ENCODE results near the gene PCDHB8. TPM values are rescaled to one million over a fixed set of nuclear protein-coding genes. Genes with fewer than 3 reads are reported as not detected.
"Not testable (repeated sequence)": the region's sequence is repeated elsewhere in the genome, so short reads cannot be mapped to it uniquely, and the experiment has no call there.

PCDHB8 gene
- polyA plus RNA-seq, 10 donors, result 0.34 to 2.4 (median 1.3) TPM

GRCh38 chr5:141182248-141182647, 4.7 kb downstream of the PCDHB8 start, which contains the start of gene PCDHB16:
PCDHB16 (plus strand) TSS chr5:141182387; CDS start chr5:141182560, 173 bp downstream.
- peak; percentile 9 to 40 (median 27) for DNase-seq

- not testable (repeated sequence) for DNase-seq
Measured at GRCh38 chr5:141184117-141184855, 6.7 kb downstream of the PCDHB8 start.

GRCh38 chr5:141186897-141187512, 9.4 kb downstream of the PCDHB8 start, which contains the start of gene PCDHB9:
PCDHB9 (plus strand) TSS chr5:141187161; CDS start chr5:141187319, 158 bp downstream.
- peak in 1 of 3 donors; percentile 13 for DNase-seq

GRCh38 chr5:141188682-141189081, 11.1 kb downstream of the PCDHB8 start:
- DNase-seq, result not testable (repeated sequence)

- not testable (repeated sequence) for DNase-seq
Measured at GRCh38 chr5:141189131-141189530, 11.5 kb downstream of the PCDHB8 start.

GRCh38 chr5:141192110-141192725, 14.6 kb downstream of the PCDHB8 start, which contains the start of gene PCDHB10:
PCDHB10 (plus strand) TSS chr5:141192353; CDS start chr5:141192553, 200 bp downstream.
- DNase-seq, result peak in 1 of 3 donors; percentile 13

GRCh38 chr5:141194332-141194731, 16.7 kb downstream of the PCDHB8 start:
- not testable (repeated sequence) for DNase-seq

- DNase-seq, result no peak
Measured at GRCh38 chr5:141196363-141196762, 18.8 kb downstream of the PCDHB8 start.

- DNase-seq, result peak in 1 of 3 donors; percentile 7
Measured at GRCh38 chr5:141199359-141200235, 22.0 kb downstream of the PCDHB8 start, which contains the start of gene PCDHB11. PCDHB11 (plus strand) TSS chr5:141199627; CDS start chr5:141199775, 148 bp downstream.

- not testable (repeated sequence) for DNase-seq
Measured at GRCh38 chr5:141201126-141201525, 23.5 kb downstream of the PCDHB8 start.

- DNase-seq, result not testable (repeated sequence)
Measured at GRCh38 chr5:141201646-141202045, 24.1 kb downstream of the PCDHB8 start.

- peak in 1 of 3 donors; percentile 15 for DNase-seq
Measured at GRCh38 chr5:141208478-141208877, 30.9 kb downstream of the PCDHB8 start, which contains the start of gene PCDHB12. PCDHB12 (plus strand) TSS chr5:141208719; CDS start chr5:141208908, 189 bp downstream.

GRCh38 chr5:141210281-141210680, 32.7 kb downstream of the PCDHB8 start:
- not testable (repeated sequence) for DNase-seq

GRCh38 chr5:141210849-141211248, 33.3 kb downstream of the PCDHB8 start:
- not testable (repeated sequence) for DNase-seq

- DNase-seq, result peak in 2 of 3 donors; percentile 4 to 32
Measured at GRCh38 chr5:141213656-141214339, 36.2 kb downstream of the PCDHB8 start, which contains the start of gene PCDHB13. PCDHB13 (plus strand) TSS chr5:141213919; CDS start chr5:141214124, 205 bp downstream.

GRCh38 chr5:141214583-141214982, 37.0 kb downstream of the PCDHB8 start:
- not testable (repeated sequence) for DNase-seq

GRCh38 chr5:141215504-141215903, 37.9 kb downstream of the PCDHB8 start:
- not testable (repeated sequence) for DNase-seq

GRCh38 chr5:141216035-141216434, 38.4 kb downstream of the PCDHB8 start:
- DNase-seq, result not testable (repeated sequence)

- peak in 2 of 3 donors; percentile 4 to 34 for DNase-seq
Measured at GRCh38 chr5:141223112-141223783, 45.7 kb downstream of the PCDHB8 start, which contains the start of gene PCDHB14. PCDHB14 (plus strand) TSS chr5:141223343; CDS start chr5:141223506, 163 bp downstream.
